Tibial artery (tissue), 4 donors: Measurements from ENCODE around the gene VEGFD.
A peak's percentile ranks its signal among the peaks of the same experiment; 100 is the strongest.

Experiments used
- DNase-seq, 2 donors: peaks; one replicate each; pipeline ENCODE4 v3.0.0-alpha.2; 2019
- H3K27ac ChIP-seq, 2 donors: fragments of 200-600 bp; sonication (generic) in 1 of 2; 1 replicate in 1 of 2; 2 replicates in 1 of 2; pipeline ENCODE4 v1.5.1; 2018 to 2019; ENCODE audit warnings: mild to moderate bottlenecking in 1 of 2
- H3K27me3 ChIP-seq, 2 donors: fragments of 200-600 bp; sonication (generic) in 1 of 2; one replicate each; pipeline versions ENCODE4 v1.5.1 to v1.6.0; 2016 to 2019
- H3K36me3 ChIP-seq, 3 donors: fragments of 200-600 bp; sonication (generic) in 2 of 3; one replicate each; pipeline ENCODE4 v1.5.1; 2016 to 2019; ENCODE audit warnings: mild to moderate bottlenecking in 2 of 3
- H3K4me1 ChIP-seq, 4 donors: fragments of 200-600 bp; sonication (generic) in 2 of 4; 1 replicate in 3 of 4; 2 replicates in 1 of 4; pipeline ENCODE4 v1.5.1; 2016 to 2019
- H3K4me3 ChIP-seq, 2 donors: fragments of 200-600 bp; sonication (generic) in 1 of 2; 1 replicate in 1 of 2; 2 replicates in 1 of 2; pipeline ENCODE4 v1.5.1; 2018 to 2019; ENCODE audit warnings: mild to moderate bottlenecking in 2 of 2
- H3K9me3 ChIP-seq, 3 donors: fragments of 200-600 bp; sonication (generic) in 1 of 3; one replicate each; pipeline ENCODE4 v1.5.1; 2016 to 2019
- CTCF ChIP-seq, 2 experiments: fragments of 200-600 bp in 1 of 2; fragments of 450-650 bp in 1 of 2; IDR thresholded peaks; one replicate each; pipeline ENCODE4 v1.5.1; 2017 to 2019; ENCODE audit warnings: antibody characterized with exemption in 2 of 2, mild to moderate bottlenecking in 1 of 2, moderate library complexity in 1 of 2
- intact Hi-C: fragments of 100-400 bp; cut with DNase I; formaldehyde crosslinking; loops from one replicate; pipeline ENCODE4 v1.15.0; 2023; ENCODE audit warnings: low total_unique reads

Gene VEGFD

GRCh38 chrX:15335135-15336022 is 48.8 kb downstream of the VEGFD start, which contains the start of gene PIGA:
PIGA (minus strand) TSS chrX:15335523; CDS start chrX:15331930, 3,593 bp downstream.
- TF ChIP-seq CTCF (IDR thresholded peaks at IDR 0.05) = no peak
- Histone ChIP-seq H3K27me3 (no peaks in the 10 kb centered on the region), H3K4me3 (peak within 1 kb of the TSS; percentile 85 to 87), H3K36me3 (peaks cover 0 to 10% (median 6%) of the 10 kb centered on the region in 3 donors), H3K9me3 (no peaks in the 10 kb centered on the region), H3K27ac (peak within 1 kb of the TSS; percentile 89 to 94), H3K4me1 (peaks cover 0 to 8% (median 0%) of the 10 kb centered on the region in 4 donors)
- intact Hi-C loops = no loop called here
- DNase-seq = peak; percentile 95 to 97

- H3K36me3 ChIP-seq = peaks cover 0 to 10% (median 6%) of the 10 kb centered on the region in 3 donors
- no peaks in the 10 kb centered on the region for H3K27me3 ChIP-seq
- no peaks in the 10 kb centered on the region for H3K9me3 ChIP-seq
- H3K4me3 ChIP-seq = peak overlapping the region; percentile 85 to 87
- H3K27ac ChIP-seq = peak overlapping the region; percentile 89 to 94
- TF ChIP-seq CTCF (IDR thresholded peaks at IDR 0.05) = no peak
- H3K4me1 ChIP-seq = peaks cover 0 to 8% (median 0%) of the 10 kb centered on the region in 4 donors
- no peak for DNase-seq
- intact Hi-C loops = no loop called here
These were observed 49.7 kb downstream of the VEGFD start for GRCh38 chrX:15334561-15334960.

- intact Hi-C loops = no loop called here
- Histone ChIP-seq H3K36me3 (peaks cover 0 to 29% (median 13%) of the 10 kb centered on the region in 3 donors), H3K27me3 (no peaks in the 10 kb centered on the region), H3K9me3 (no peaks in the 10 kb centered on the region), H3K4me3 (no peak overlapping the region), H3K27ac (no peak overlapping the region), H3K4me1 (no peaks in the 10 kb centered on the region)
- TF ChIP-seq CTCF (IDR thresholded peaks at IDR 0.05) = no peak
- DNase-seq = no peak
These were observed 55.4 kb downstream of the VEGFD start for GRCh38 chrX:15328821-15329220.

GRCh38 chrX:15328131-15328530 is 56.1 kb downstream of the VEGFD start:
- no peak for TF ChIP-seq CTCF (IDR thresholded peaks at IDR 0.05)
- intact Hi-C loops = no loop called here

GRCh38 chrX:15322472-15322871 is 61.7 kb downstream of the VEGFD start:
- intact Hi-C loops = no loop called here
- no peak overlapping the region for H3K4me3 ChIP-seq
- H3K27ac ChIP-seq = no peak overlapping the region
- TF ChIP-seq CTCF (IDR thresholded peaks at IDR 0.05) = no peak
- H3K36me3 ChIP-seq = peaks cover 0 to 27% (median 7%) of the 10 kb centered on the region in 3 donors
- H3K27me3 ChIP-seq = no peaks in the 10 kb centered on the region
- H3K9me3 ChIP-seq = no peaks in the 10 kb centered on the region
- H3K4me1 ChIP-seq = no peaks in the 10 kb centered on the region
- DNase-seq = no peak

More at GRCh38 chrX:15328131-15328530, 56.1 kb downstream of the VEGFD start:
- Histone ChIP-seq H3K27ac (no peak overlapping the region), H3K9me3 (no peaks in the 10 kb centered on the region), H3K4me3 (no peak overlapping the region), H3K36me3 (peaks cover 0 to 36% (median 13%) of the 10 kb centered on the region in 3 donors), H3K27me3 (no peaks in the 10 kb centered on the region), H3K4me1 (no peaks in the 10 kb centered on the region)
- DNase-seq = no peak
